Activated CD4-positive, alpha-beta T cell treated with anti-CD3 and anti-CD28 coated beads, Interleukin-2, amount 50 U/mL, for 48 hours (primary cell): ENCODE measurements around the gene KMT2D.

Experiments used
- DNase-seq, 2 experiments: peaks; one replicate each; pipeline ENCODE4 v3.0.0-alpha.2; 2020

Gene KMT2D

GRCh38 chr12:49018261-49019119, 42.1 kb downstream of the KMT2D start, which contains the start of gene PRKAG1:
TSS of gene PRKAG1 (minus strand) at chr12:49018776. CDS start at chr12:49018740, 36 bp downstream.
- DNase-seq = peak; percentile 93 to 95

- DNase-seq = peak; percentile 64 to 72
Measured at GRCh38 chr12:49017891-49018260, 42.7 kb downstream of the KMT2D start.

GRCh38 chr12:49015196-49015595, 45.4 kb downstream of the KMT2D start:
- no peak for DNase-seq

- DNase-seq = no peak
Measured at GRCh38 chr12:49014547-49014946, 46.0 kb downstream of the KMT2D start.

GRCh38 chr12:49013428-49013827, 47.2 kb downstream of the KMT2D start:
- no peak for DNase-seq

- DNase-seq = no peak
Measured at GRCh38 chr12:49012739-49013138, 47.9 kb downstream of the KMT2D start.
